GM19463 (cell line): ENCODE data around the gene FARS2.
A peak's percentile ranks its signal among the peaks of the same experiment; 100 is the strongest.
"Not testable (repeated sequence)": the region's sequence is repeated elsewhere in the genome, so short reads cannot be mapped to it uniquely, and the experiment has no call there.

Source experiments
- ATAC-seq: cut with Tn5 transposase; IDR thresholded peaks from one replicate; pipeline ENCODE4 v1.9.1; 2021; ENCODE audit warnings: mild to moderate bottlenecking, moderate library complexity; ENCODE audit not compliant: unreplicated experiment

FARS2 gene

DNA sequence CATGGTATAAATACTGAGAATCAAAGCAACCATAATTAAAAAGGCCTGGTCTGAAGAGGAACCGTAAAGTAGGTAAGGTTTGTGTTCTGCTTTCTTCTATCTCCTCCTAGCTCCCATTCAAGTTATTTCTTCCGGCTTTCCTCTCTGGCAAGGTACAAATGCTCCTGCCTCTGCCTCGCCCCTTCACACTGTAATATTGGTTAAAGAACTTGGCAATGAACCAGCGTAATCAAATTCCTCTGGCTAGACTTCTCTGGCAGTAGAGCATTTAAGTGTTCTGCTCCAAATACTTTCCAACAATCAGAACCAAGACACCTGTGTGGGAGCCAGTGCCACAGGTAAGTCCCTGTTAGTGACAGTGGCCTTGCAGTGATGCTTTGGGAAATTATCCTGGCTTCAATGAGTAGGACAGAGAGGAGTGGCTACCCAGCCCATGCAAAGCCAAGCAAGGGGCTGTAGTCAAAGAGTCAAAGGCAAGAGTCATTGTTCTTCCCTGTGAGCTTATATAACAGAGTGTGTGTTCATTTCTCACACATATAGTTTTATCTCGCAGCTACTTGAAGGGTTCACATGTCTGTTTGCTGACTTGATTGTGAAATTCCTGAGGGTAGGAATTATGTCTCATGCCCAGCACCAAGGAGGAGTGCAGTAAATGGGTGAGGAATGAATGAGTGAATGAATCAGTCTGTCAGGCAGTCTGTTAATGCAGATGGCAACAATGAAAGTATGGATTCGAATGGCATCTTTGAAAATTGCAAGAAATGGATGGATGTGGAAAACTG, 416.1 kb downstream of the FARS2 start:
- ATAC-seq: no peak

DNA sequence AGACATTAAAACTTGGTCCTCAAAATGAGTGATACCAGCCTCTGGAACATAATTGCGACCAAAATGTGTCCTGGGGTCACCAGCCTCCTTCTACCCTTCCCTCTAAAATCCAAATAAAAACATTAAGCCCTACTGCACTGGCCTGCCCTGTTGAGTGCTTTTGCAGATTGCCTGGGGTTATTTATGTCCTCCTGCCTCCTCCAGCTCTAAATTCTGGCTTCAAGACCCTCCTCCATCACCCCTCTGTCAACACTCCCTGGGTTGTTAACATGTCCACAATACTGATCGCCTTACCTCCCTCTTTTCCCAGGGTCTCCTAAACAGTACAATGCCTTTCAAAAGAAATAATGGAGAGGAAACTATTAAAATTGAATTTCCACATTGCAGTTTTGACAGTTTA, 418.0 kb downstream of the FARS2 start:
- ATAC-seq: no peak

DNA sequence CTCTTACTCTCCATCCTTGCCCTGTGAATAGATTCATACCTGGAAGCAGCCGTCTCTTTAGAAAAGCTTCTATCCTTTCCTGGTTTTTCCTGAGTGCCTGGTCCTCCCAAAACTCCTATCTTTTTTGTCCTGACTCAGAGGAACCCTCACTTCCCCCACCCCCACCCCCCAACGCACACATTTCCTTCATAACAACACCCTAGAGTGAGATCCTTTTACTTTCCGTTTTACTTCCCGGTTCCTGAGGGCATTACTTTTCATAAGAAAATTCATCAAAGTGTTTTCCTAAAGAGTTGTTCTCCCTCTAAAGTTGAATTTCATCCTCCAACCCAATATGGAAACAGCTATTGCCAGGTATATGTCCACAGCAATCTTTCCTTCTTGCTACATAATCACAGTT, 418.4 kb downstream of the FARS2 start:
- ATAC-seq: peak; percentile 9

DNA sequence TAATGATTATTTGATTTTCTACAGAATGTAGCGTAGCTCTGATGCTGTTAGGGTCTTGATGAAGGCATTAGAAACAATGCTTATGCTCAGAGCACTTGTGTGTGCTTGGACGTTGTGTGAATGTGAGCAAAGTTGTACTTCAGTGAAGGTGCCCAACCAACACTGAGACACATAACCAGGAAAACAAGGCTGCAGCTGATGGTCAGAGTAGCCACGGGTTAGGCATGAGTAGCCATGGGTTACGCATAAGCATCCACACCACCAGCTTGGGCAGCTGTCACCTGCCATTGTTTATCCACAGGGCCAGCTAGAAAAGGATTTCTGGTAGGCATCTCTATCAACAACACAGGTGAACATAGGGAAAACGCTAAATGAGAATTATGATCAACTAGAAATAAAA, 418.8 kb downstream of the FARS2 start:
- ATAC-seq: peak; percentile 71

DNA sequence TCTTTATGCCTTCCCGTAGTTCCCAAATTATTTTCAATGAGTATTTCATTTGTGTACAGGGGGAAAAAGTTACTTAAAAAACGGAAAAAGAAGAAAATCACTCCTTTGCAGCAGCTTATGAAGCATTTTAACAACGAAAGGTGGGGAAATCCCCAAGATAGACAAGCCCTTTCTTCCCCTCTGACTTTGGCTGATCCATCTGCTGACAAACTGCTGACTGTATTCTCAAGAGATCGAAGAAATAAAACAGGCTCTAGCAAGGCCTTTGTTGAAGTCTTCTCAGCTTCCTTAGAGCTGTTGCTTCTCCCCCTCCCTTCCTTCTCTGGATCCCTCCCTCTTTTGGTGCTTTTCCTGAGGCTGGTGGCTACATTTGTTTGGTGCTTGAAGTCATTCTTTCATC, 420.2 kb downstream of the FARS2 start:
- no peak for ATAC-seq

DNA sequence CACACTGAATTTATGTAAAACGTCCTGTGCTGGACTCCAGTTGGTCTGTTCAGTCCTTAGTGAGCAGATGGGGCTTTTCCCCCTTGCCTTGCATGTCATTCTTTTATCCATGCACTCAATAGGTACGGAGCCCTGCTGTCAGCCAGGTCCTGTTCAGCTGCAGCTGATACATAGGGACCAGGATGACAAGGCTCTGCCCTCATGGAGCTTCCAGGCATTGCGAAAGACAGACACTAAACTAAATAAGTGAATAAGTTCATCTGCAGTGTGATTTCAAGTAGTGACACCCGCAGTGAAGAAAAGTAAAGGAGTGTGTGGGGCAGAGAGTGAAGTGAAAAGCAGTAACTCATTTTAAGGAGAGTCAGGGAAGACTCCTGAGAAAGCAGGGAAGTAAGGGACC, 421.2 kb downstream of the FARS2 start:
- ATAC-seq: no peak

DNA sequence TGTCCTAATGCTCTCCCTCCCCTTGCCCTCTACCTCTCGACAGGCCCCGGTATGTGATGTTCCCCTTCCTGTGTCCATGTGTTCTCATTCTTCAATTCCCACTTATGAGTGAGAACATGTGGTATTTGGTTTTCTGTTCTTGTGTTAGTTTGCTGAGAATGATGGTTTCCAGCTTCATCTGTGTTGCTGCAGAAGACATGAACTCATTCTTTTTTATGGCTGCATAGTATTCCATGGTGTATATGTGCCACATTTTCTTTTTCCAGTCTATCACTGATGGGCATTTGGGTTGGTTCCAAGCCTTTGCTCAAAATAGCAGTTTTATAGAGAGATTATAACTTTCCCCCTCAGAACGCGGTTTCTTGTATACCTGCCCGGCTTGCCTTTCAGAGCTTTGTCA, 422.4 kb downstream of the FARS2 start:
- ATAC-seq: not testable (repeated sequence)

DNA sequence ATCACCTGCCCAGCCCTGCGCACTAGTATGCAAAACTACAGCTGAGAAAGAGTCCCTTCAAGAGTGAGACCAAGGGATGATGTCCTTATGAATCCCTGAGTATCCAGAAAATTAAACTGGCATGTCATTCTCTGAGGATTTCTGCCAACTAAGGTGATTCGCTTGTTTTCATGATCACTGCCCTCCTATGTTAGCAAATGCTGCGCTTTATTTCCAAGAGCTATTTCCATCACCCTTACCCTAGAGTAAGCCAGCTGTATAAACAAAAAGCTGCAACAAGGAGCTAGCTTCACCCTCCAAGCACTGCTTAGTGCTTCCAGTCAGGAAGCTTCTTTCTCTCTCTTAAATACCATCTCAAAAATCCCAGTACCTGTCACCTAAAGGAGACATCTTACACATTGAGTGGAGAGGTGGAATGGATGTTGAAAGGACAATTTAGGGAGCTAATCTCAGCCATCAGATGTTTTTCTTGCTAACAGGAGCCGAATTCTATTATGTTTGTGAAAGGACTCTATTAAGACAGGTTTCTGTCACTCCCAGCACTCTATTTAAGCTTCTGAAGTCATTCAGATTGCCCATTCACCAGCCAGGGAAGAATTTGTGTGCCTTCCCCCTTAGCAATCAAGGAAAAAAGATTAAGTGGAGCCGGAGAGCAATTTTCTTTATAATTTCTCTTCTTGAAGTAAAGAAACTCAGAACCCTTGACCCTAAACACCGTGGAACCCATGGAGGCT, 423.2 kb downstream of the FARS2 start:
- ATAC-seq: no peak

DNA sequence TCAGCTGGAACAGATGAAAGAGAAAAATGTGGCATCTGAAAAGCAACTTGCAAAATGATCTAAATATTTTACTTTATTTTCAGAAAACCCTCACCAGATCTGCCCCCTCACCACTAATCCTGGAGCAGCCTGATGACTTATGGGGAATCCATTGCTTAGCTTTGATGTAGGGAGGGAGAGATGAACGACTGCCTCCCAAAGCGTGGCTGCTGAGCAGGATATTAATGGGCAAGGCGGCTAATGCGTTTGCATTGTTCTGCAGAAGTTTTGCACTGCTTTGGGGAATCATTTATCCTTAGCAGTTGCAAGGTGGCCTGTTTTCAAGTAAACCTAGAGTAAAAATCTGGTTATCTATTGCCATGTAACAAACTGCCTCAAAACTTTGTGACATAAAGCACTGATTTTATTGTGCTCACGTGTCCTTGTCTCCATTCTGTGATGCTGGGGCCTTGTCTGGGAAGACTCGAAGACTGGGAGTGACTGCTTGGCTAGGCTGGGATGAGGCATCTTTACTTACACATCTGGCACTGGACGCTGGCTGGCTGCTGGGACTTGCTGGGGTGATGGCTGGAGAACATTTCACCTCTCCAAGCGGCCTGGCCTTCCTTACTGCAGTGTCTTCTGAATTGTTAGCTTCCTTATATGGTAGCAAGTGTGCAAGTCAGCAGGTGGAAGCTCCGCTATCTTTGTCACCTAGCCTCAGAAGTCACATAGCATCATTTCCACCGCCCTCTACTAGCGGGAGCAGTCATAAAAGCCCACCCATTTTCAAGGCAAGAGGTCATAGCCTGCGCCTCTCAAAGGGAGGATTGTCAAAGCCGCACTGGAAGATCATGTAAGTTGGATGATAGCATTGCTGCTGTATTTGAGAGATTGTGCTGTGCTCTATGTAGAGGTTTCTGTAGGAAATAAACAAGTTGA, 432.2 kb downstream of the FARS2 start:
- ATAC-seq: no peak

DNA sequence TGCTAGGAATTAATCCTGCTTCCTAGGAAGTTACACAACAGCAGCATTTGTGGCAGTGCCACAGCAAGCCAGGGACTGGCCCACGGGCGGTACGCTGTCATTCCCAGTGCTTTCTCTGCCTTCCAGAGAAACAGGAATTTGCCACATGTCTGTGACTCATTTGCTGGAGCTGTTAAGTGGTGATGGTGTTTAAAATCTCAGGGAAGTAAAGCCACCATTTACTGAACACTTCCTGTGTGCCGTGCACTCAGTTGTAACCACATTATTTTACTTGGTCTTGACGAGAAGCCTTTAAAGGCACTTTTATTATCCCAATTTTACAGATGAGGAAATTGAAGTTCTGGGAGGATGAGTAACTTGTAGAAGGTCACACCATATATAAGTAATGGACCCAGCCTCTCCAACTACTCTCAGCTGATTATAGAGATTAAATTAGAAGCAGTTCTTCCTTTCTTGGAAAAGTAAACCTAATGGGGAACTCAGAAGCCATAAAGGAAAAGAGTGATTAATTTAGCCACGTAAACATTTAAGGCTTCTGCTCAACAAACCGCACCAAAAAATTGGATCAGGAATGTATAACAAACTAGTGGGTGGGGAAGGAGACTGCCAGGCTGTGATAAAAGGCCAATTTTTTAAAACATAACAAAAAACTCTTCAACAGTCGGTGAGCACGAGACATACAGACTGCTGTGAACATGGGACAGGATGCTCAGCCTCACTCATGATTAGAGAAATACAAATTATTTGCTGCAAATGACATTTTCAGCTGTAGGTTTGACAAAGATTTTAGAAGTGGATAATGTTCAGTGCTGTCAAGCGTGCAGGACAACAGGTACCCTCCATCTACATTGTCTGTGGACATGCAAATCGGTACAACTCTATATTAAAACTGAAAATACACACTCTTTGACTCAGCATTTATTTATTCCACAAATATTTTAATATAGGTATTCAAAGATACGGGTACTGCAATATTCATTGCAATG, 434.2 kb downstream of the FARS2 start:
- ATAC-seq: no peak

DNA sequence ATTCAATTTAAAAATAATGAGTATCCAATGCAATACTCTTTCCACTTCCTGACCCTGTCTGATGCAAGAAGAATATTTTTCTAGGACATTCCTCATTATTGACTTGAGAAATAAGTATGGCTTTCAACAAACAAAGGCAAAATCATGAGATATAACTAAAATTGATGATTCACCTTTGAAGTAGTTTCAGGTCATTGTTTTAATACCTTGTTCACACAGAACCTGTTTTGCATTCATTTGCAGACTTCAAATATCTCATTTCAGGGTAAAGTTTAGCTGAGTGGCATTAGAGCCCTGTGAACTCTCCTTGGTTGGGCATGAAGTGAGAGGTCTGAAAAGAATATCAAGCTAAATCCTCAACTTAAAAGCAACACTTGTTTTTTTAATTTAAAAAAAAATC, 436.2 kb downstream of the FARS2 start:
- ATAC-seq: no peak

DNA sequence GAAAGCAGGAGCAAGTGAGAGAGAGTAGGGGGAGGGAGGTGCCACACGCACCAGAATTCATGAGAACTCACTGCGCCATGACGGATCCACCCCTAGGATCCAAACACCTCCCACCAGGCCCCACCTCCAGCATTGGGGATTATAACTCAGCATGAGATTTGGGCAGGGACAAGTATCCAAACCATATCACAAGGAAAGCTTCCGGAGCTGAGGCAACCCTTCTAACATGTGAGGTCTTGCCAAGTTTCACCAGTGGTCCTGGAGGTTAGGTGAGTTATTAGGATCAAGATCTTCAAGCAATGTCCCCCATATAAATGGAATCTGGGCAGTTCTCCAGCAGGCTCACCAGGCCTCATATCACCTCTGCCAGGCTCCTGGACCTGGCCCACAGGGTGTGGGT, 437.0 kb downstream of the FARS2 start:
- ATAC-seq: no peak

DNA sequence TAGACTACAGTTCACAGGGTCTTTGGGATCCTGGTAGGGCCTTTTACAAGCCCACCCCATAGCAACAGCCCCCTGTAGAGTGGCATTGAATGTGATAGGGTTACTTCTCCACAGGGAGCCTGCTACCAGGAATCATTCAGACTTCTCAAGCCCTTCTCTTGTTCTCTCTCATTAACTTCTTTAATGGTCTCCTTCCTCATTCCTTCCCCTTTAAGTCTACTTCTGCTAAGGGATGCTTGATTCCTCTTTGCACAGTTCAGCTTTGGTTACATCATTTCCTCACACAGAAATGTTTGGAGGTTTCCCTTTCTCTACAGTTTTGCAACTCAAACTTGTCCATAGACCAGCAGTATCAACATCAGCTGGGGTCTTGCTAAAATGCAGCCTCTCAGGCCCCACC, 437.8 kb downstream of the FARS2 start:
- ATAC-seq: not testable (repeated sequence)

DNA sequence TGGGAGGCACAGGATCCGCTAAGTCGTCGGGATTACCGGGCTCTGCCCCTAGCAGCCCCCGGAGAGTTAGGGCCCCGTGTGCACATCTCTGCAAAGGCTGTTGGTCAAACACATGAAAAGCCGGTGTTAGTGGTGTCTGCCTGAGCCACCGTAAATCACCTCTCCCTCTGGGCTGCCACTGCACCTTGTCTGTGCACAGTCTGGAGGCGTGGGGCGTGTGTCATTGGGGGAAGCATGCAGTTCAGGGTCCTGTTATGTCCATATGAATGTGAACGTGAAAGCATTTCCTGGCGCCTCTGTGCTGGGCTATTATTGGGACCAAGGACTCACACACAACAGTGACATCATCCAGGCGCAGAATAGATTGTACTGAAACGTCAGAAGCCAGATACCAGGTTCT, 439.9 kb downstream of the FARS2 start:
- ATAC-seq: no peak

DNA sequence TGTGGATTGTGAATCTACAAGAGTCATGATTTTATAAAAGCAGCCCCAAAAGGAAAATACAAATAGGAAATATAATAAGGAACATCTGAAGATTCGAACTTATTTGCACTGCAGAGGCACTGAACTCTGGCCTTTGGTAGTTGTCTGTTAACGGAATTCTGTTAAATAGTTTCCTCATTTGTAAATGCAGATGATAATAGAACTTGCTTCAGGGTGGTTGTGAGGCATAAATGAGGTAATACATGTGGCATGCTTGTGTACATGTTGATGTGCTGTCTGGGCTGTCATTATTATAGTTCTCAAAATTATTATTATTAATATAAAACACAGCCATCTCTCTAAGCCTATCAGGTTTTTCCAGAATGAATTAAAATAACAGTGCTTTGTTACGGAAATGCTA, 443.4 kb downstream of the FARS2 start:
- ATAC-seq: no peak

DNA sequence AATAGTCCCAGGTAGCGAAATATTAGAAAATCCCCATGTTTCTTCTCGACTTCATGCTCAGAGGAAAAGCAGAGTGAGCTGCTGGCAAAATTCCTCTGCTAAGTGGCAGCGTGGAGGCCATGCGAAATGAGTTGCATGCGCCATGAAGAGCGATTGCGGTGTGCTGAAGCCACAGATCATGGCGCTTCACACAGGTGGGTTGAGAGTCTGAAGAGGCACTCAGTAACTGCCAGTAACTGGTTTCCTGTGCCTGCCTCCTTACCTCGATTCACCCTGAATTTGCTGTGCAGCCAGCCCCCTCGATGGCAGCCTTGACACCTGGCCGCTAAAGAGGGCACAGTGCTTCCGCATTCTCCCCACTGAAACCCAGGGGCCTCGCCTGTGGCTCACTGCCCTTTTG, 443.9 kb downstream of the FARS2 start:
- no peak for ATAC-seq

DNA sequence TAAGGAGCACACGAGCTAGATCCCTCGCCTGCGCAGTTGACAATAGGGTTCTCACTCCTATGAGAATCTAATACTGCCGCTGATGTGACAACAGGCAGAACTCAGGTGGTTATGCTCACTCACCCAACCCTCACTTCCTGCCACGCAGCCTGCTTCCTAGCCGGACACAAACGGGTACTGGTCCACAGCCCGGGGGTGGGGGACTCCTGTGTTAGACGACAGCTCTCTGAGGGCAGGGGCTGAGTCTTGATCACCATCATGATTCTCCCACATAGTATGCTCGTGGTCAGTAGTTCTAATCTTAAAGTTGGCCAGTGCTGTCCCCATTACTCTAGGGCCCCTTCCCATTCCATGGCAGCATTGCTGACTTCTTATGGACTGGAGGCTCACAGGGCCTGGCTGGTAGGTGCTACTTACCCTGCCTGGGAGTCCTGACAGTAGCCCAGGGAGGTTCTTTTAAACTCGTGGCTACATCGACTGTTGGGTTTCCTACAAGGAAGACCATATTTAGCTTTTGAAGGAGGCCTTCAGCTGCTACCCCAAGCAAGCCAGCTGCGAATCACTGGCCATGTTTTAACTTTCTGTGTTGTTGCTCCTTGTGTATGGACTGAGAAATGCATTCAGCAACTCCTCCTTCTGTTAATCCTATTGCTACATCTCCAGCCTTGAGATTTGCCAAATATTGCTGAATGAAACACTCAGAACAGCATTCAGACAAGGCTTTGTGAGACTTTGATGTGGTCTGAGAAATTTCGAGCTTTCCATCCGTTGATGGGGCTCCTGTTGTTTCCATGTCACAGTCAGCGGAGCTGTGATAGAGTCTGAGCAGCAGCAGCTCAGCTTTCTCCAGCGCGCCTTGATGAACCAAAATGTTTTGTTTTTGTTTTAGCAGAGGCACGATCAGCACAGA, 445.1 kb downstream of the FARS2 start:
- no peak for ATAC-seq

DNA sequence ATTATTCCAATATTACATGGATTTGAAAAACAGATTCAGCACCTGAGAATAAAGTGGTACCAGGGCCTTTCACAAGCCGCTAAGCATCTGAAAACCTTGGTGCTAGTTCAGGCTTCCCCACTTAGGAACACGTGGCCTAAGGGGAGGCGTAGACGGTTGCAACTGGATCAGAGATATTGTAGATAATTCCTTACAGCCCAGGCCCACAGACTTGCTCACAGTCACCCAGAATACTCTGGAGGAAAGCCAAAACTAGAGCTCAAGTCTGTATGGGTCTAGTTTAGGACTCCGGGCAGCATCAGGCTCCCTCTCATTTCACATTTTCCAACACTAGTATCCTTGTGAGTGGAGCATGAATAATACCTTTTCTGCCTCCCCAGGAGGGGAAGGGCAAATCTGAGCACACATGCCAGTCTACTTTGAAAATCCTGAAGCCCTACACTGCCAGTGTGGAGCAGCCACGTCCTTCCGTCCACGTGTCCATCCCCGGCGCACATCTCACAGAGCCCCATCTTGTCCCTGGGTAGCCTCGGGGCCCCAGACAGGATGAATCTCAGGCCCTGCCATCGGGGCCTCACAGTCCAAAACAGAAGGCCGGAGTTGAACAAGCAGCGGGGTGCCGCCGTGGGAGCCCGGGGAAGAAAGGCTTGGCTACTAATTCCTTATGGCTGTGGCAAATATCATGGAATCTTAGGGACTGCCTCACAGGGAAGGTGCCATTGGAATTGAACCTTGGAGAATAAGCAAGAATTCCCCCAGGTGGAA, 446.1 kb downstream of the FARS2 start:
- ATAC-seq: no peak

DNA sequence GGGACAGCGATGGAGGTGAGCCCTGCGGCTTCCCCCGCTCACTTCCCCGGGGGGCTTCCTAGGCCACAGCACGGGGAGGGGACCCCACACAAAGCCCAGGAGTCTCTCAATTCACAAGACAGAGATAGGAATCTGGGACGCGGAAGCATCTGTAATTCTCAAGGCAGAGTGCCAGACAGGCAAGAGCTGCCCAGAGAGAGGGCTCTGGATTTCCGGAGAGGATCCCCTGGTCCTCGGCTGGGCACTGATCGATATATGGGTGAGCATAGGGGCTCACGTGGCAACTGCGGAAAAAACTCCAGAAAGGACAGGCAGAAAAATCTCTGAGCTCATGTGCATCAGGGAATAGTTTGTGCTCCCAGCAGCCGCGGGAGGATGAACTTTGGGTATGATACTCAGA, 449.2 kb downstream of the FARS2 start:
- no peak for ATAC-seq
